GM18511 (cell line): ENCODE data around the gene TGFBR2.

Experiments
- ATAC-seq: cut with Tn5 transposase; IDR thresholded peaks from one replicate; pipeline ENCODE4 v1.9.1; 2021; ENCODE audit warnings: mild to moderate bottlenecking, moderate library complexity; ENCODE audit not compliant: unreplicated experiment

The TGFBR2 gene

GRCh38 chr3:30688776-30689641 lies 82.6 kb downstream of the TGFBR2 start:
- no peak for ATAC-seq

GRCh38 chr3:30690199-30690598 lies 83.8 kb downstream of the TGFBR2 start:
- no peak for ATAC-seq

GRCh38 chr3:30691249-30691880 lies 85.0 kb downstream of the TGFBR2 start:
- ATAC-seq: no peak

- ATAC-seq: no peak
These were observed 85.5 kb downstream of the TGFBR2 start for GRCh38 chr3:30691944-30692343.

GRCh38 chr3:30692498-30693130 lies 86.2 kb downstream of the TGFBR2 start:
- no peak for ATAC-seq

- peak; percentile 92 for ATAC-seq
These were observed 87.2 kb downstream of the TGFBR2 start for GRCh38 chr3:30693470-30694120.

GRCh38 chr3:30694148-30694547 lies 87.7 kb downstream of the TGFBR2 start:
- no peak for ATAC-seq

GRCh38 chr3:30694668-30695067 lies 88.3 kb downstream of the TGFBR2 start:
- ATAC-seq: no peak

GRCh38 chr3:30695302-30696061 lies 89.1 kb downstream of the TGFBR2 start:
- ATAC-seq: no peak

- no peak for ATAC-seq
These were observed 90.0 kb downstream of the TGFBR2 start for GRCh38 chr3:30696403-30696819.

- no peak for ATAC-seq
These were observed 90.5 kb downstream of the TGFBR2 start for GRCh38 chr3:30696896-30697295.

- no peak for ATAC-seq
These were observed 92.1 kb downstream of the TGFBR2 start for GRCh38 chr3:30698549-30698948.

- ATAC-seq: no peak
These were observed 93.5 kb downstream of the TGFBR2 start for GRCh38 chr3:30699927-30700326.

- ATAC-seq: no peak
These were observed 94.4 kb downstream of the TGFBR2 start for GRCh38 chr3:30700702-30701321.

- ATAC-seq: no peak
These were observed 95.8 kb downstream of the TGFBR2 start for GRCh38 chr3:30702038-30702827.

GRCh38 chr3:30702828-30703397 lies 96.5 kb downstream of the TGFBR2 start:
- no peak for ATAC-seq

- no peak for ATAC-seq
These were observed 98.8 kb downstream of the TGFBR2 start for GRCh38 chr3:30704931-30705890.

- ATAC-seq: no peak
These were observed 101.4 kb downstream of the TGFBR2 start for GRCh38 chr3:30707825-30708224.
